Right forelimb (tissue), 1 donor: ENCODE measurements around the gene FTO.

ENCODE experiments used
- DNase-seq: peaks from one replicate; pipeline ENCODE4 v3.0.0-alpha.2; 2018

Gene FTO

DNA sequence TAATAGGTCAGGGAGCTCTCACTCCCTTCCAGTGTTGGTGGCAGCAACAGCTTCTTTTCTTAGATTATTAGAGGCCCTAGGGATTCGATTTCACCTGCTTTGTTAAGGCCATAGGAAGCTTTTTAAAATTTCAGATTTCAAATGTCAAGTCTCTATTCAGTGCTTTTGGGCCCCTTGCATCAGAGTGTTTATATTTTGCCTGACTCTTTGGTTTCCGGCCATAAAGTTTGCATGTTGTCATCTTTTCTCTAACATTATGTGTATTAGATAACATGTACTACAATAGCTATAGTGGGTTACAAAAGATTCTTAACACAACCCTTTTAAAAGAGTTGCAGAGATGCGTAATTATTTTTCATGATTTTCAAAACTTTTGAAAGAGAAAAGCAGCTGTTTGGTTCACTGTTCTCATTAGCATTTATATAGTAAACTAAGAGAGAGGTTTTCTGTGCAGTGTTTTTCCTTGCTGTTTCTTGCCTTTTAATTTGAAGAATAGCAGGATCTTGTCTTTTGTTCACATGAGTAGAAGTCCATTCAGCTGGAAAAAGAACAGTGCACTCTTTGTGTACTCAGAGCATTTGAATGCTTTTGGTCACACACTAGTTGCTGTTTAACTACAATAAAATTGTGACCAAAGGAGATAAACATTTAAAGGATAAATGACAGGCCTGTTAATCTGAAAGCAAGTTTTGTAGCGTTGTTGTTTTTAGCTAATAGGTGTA, 52.5 kb downstream of the FTO start:
- DNase-seq, result no peak

DNA sequence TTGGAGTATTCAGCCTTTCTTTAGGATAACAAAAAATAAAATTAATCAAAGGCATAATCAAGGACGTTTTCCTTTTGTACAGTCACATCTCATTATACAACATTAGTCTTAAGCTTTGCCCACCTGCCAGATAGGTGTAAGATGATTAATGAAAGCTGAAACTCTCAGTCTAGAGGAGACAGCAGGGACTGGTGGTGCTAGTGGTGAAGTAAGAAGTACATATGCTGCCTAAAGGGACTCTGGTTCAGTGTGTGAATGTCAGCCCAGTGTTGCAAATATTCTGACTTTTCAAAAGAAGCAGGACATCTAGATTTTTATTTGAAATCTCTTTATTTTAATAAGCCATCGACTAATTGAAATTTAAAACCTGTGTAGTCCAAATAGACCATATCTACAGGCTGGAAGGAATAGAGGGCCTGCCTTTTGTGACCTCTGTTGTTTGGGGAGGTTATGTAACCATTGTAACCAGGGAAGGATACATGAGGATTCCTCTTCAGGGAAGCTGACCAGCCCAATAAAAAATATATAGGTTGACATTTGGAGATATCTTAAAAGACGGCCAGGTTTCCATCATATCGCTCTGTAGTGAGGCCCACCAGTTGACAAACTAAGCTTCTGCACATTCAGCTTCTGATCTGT, 54.1 kb downstream of the FTO start:
- DNase-seq, result no peak

DNA sequence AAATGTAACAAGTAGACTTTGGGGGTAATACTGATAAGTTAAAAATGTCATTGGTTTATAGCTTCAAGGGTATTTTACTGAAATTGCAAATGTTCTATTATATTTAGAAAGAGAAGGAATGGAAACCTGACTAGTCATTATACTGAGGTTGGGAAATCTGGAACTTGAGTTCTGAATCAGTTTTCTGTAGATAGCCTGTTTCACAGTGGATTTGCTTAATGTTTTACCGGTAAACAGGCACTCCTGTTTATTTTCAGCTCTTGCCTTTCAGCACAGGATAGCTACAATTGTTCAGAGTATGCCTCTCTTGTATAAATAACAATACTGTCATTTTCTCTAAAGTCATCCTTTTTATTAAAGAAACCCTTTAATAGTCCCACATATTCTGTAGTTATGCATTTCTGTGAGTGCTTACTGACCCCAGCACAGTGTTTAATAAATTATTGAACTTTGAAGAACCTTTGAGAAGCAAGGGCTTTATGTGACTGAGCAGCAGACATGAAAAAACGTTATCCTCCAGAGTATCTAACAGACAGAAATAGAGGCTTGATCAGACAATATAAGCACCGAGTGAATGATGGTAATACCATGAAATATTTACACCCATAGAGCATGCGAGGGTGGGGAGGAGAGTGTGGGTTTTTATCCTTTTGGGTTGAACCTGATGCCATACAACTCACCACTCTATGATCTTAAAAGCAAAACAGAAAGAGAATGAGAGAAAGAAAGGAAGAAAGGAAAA, 58.2 kb downstream of the FTO start:
- no peak for DNase-seq

DNA sequence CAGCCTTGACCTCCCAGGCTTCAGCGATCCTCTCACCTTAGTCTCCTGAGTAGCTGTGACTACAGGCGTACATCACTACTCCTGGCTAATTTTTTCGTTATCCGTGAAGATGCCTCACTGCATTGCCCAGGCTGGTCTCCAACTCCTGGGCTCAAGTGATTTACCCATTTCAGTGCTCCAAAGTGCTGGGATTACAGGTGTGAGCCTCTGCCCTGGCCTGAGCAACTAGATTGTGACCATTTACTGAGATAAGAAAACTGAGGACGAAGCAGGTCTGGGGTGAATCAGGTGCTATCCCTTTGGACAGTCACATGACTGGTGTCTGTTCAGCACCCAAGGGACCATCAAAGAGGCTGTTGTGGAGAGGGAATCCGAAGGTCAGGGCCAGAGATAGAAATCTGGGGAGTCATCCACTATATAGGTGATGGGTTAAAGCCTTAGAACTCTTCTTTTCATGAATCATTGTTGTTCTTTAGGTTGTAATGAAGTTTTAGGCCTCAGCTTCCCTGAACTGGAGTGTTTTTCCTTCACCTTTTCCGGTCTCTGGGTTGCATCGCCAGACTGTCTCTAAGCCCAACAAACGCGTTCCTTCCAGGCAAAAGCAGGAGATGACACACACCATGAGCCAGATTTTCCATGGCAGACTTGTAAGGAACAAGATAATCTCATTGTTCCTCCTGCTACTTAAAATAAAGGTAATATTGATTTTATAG, 62.5 kb downstream of the FTO start:
- no peak for DNase-seq

DNA sequence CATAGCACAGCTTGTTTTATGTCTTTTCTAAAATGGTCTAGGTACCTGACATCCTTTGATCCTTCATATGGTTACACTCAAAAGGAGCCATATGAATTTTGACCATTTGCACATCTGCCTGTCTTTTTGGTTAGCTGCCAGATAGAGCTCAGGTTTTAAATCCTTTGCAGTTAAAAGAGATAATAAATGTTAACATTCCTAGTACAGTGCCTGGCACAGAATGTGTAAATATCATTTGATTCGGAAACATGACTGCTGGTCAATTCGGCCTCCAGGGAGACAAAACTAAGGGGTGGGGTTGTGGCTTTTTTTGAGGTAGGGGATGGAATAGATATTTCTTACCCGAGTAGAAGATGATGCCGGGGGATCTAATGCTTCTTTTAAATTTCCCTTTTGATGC, 64.2 kb downstream of the FTO start:
- no peak for DNase-seq

DNA sequence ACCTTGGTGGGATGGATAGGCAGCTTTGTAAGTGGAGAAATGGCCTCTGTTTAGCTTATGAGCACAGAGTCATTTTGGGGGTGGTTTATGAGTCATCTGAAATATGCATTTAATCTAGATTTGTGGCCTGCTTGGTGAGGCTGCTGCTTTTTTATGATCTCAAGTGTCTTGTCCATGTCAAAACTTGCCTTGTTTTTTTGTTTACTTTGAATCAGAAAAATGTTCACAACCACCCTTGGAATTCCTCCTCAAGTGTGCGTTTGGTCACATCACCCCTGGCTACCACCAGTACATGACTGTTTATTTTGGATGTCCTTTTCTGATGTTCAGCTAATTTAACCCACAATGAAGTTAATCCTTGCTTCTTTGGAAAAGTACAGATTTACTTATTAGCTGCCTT, 64.6 kb downstream of the FTO start:
- DNase-seq, result no peak

DNA sequence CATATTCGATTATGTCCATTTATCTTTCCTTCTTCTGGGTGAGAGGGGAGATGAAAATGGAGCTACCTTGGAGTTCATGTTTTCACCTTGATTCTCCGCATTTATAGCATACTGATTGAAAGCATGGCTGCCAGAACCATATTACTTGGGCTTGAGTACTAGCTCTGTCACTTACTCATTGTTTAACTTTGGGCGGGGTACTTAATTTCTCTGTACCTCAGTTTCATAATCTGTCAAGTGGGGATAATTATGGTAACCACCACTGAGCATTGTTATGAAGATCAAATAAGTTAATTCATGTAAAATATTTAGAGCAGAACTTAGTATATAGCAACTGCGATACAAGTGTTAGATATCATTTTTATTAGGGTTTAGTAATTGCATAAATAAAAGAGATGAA, 65.2 kb downstream of the FTO start:
- no peak for DNase-seq

DNA sequence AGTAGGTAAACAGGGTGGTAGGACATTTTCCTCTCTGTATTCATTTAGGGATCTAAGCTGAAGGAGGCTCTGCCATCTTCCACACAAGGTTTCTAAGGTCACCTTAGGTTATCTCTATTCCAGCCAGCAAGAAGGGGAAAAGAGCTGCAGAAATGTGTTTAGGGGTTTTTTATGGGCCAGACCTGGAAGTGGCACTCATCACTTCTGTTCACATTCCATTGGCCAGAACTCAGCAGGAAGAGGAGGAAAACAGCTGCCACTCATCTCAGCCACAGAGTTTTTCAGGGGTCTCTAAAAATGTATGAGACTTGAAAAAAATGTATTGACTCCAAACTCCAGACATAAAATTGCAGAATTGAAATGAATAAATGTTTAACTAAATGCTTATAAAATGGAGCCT, 65.8 kb downstream of the FTO start:
- DNase-seq, result no peak

DNA sequence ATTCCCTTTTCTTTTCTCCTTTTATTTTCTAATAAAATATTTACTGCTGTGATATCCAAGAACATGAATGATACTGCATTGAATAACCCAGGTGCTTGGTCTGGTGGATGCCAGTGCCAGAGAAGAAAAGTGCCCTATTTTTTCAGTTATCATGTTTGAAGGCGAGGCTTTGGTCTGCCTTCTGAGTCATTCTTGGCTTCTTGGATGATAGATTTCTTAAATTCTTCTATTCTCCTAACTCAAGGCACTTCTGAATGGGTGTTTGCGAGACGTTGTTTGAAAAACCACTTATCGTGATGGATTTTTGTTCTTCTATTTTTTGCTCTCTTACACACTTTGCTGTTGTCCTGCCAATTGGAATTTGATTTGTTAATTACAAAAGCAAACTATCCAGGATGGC, 66.7 kb downstream of the FTO start:
- DNase-seq, result no peak

DNA sequence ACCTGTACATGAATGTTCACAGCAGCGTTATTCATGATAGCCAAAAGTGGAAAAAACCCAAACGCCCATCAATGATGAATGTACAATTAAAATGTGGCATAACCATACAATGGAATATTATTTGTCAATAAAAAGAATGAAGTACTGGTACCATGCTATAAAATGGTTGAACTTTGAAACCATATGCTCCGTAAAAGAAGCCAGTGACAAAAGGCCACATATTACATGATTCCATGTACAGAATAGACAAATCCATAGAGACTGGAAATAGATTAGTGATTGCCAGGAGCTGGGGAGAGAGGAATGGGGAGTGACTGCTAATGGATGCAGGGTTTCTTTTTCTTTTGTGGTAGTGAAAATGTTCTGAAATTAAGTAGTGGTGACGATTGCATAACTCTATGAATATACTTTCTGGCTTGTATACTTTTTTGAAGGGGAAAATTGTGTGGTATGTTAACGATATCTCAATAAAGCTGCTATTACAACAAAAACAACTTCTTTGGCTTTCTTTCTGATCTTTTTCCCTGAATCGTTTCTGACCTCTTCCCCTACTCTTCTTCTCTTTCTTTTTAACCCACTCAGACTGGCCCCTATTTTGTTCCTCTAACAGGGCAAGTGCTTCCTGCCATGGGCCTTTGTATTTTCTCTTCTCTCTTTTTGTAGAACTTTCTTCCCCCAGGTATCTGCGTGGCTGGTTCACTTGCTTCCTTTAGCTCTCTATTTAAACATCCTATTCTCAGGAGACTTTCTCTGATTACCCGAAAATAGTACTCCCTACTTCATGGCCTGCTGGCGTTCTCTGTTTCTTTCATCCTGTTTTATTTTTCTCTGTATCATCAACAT, 67.9 kb downstream of the FTO start:
- no peak for DNase-seq

DNA sequence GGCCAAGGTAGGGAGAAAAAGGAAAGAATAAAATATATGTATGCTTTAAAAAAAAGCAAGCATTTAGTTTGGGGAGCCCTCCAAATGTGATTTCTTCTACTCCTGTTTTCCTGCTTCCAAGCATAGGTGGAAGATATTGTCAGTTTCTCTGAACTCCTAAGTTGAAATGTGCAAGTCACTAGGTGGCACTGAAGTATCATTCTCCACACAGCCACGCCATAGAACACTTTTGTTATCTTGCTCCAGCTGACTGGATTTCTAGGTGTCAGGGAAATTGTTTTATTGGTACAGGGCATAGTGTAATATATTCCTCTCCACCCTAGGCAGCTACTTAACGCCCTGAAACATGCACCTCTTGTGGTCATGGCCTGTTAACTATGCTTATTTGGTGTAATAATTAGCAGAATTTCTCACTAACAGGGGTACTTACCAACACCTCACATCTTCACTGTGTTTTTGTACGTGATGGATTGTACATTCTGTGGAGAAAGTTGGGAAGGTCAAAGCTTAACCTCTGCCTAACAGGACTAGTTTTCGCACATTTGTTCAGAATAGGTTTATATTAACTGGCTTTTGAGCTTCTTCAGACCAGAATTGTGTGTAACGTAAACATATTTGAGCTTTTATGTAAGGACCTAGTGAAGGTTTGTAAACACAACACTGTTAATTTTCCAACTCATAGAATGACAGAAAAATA, 69.3 kb downstream of the FTO start:
- no peak for DNase-seq

DNA sequence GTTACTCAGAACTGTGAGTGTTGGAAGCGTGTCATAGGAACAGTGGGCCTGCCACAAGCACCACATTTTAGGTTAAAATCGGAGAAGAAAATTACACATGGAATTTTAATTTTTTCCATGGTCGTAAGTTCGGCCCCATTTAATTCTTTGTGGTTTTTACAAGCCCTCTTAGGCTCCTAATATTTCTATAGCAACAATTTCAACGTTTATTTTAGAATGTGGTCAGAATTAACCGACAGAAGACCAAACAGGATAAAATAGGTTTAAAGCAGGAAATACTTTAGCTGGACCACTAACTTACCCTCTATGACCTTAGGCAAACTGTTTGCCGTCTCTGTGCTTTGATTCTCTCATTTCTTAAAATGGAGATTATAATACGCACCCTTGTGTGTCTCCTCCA, 69.9 kb downstream of the FTO start:
- no peak for DNase-seq

DNA sequence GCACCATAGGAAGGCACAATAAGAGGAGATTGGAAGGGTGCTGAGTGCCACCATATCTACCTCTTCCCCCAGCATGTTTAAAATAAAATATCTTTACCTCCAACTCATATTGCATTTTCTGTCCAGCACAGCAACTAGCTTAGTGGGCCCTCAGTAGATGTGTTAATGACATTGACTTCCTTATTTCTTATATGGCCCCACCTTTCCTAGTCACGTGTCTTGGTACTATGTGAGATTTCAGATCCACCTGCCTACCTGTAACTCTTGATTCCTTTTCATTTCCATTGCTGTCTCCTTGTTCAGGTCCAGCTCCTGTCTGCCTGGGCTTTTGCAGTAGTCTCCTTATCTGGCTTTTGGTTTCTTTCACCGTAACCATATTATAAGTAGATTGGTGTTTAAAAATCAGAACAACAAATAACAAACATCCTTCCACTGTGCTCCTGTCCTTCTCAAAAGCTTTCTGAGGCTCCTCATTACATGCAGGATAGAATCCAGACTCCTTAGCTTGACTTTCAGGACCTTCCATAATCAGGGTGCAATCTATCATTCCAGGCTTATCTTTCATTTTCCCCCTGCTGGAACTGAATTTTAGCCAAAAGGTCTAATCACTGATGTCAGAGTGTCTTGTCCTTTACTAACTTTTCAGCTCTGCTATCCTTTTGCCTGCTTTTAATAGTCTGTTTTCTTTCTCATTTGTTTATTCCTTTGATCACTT, 71.3 kb downstream of the FTO start:
- DNase-seq, result no peak

DNA sequence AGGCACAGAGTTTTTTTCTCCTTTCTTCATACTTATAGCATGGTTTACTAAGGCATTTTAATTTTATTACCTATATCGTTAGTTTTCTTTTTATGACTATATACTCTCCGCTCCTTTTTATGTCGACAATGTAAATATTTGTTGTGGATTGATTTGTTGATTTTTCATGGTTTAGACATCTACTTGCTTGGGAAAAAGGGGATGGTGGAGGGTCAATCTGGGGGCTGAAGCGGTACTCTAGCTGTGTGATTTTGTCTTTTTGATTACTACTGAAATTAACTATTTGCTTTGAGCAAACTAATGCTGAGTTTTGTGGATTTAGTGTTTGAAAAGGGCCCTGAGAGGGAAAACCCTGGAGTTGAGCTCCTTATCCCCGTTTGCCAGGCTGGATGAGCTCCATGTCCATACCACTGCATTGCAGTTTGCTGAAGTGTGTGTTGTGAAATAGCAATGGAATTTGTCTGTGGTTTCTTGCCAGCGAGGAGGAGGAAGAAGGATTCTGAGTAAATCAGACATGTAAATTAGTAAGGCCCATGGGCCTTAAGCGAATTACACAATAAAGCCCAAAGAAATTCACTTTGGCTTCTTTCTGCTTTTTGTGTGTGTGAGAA, 72.0 kb downstream of the FTO start:
- no peak for DNase-seq

DNA sequence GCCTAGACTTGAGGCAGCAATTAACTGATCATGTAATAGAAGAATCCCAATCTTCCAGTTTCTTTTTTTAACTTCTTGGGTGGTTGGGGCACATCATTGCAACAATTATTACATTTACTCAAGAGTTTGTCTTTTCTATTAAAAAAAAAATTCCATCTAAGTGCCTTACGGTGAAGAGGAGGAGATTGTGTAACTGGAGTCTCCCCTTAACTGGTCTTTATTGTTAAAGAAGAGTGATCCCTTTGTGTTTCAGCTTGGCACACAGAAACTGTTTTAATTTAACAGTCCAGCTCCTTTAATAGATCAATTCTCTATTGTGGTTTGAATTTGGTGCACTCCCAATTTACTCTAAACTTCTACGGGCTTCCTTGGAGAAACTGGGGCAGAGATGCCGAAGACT, 75.2 kb downstream of the FTO start:
- no peak for DNase-seq

DNA sequence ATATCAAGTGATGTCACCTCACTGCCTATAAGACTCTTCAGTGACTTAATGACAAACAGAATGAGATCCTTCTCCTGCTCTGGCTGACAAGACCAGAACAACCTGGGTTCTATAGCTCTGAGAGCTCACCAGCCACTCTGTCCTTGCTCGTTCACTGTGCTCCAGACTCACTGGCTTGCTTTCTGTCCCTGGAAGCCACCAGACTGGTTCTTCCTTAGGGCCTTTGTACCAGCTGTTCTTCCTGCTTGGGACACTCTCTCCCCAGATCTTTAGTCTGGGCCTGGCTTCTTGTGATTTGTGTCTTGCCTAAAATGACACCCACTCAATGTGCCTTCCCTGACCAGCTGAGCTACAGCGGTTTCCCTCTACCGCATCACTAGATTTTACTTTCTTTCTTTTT, 76.1 kb downstream of the FTO start:
- DNase-seq, result no peak

DNA sequence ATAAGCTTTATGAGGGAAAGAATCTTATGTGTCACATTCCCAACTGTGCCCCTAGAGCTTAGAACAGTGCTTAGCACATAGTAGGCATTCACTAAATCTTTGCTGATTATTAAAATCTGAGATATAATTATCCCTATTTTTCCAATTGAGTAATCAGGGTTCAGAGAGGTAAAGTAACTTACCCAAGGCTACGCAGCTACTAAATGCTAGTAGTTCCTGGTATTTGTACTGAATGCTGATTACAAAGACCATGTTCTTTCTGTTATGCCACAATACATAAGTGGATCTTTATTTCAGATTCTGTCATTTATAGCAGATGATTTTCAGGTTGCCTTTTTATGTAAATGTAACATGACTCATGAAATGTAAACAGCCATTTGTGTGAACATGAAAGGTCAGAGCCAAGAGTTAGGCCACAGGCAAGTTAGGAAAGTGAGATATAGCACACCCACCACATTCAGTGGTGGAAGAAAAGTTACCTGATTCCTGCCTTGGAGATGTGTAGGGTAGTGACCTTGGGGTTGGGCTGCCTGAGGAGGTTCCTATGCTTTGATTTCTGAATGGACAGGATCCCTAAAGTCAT, 77.2 kb downstream of the FTO start:
- no peak for DNase-seq

DNA sequence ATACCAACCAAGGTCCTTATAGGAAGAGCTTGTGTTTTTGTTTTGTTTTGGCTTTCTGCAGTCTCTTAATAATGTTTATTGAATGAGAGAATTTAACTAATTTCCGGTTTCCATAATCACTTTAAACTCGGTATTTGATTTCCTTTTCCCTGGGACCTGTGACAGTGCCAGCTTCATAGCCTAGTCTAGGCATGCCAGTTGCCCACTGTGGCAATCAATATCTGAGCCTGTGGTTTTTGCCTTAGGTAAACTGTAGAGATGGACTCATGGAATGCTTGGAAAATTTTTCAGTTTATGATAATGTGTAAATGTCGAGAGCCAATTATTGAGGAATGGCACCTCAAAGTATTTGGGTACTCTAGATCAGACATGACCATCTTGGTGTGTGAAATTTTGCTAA, 78.2 kb downstream of the FTO start:
- DNase-seq, result no peak

DNA sequence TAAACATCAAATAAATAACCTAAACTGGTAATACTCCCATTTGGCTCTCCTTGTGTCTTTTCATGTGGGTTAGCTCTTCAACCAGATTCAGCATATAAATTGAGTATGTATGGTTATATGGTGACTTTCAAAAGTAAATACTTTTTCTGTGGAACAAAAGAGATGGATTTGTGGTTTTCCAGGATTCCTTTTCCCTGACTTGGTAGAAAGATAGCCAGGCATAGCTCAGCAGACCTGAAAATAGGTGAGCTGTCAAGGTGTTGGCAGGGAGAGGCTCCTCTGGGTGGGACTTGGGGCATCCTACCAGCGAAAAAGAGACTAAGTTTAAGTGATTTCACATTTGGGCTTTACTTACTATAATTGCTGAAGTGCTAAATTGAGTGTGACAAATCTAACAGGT, 80.3 kb downstream of the FTO start:
- no peak for DNase-seq

DNA sequence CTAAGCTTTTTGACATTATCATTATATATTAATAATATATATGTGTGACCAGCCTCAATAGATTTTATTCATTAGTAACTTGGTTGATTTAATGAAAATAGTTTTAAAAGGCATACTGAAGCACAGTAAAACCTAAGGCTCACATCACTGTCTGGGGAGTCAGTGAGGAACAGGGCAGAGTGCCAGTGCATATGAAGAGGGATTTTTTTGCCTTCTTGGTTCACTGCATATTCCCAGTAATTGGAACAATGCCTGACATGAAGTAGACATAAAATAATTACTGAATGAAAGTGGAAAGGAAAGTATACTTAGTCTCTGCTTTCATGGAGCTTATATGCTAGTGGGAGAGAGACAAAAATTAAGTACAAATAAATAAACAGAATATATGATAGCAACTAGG, 81.1 kb downstream of the FTO start:
- no peak for DNase-seq

DNA sequence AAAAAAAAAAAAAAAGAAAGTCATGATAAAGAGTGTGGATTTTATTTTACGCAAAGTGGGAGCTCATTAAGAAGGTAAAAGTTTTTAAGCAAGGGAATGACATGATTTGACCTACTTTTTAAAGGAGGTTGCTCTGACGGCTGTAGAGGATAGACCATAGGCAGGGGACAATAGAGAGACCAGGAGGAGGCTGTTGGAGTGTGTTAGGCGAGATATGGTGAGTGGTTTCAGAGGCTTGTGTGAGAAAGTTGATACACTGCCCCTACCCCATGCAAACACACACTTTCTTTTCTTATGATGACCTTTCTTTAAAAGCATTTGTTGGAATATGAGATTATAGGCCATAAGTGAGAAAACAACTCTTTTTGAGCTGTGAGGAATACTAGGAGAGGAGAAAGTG, 82.0 kb downstream of the FTO start:
- DNase-seq, result no peak
